Measurements from ENCODE around the gene ZDHHC8. TPM values are rescaled to one million over a fixed set of nuclear protein-coding genes. Genes with fewer than 3 reads are reported as not detected.

Gene ZDHHC8
- total and polyA plus RNA-seq, 2 donors (not counting 3 experiments of a cell fraction or from before 2014, with no cell fraction given) = 49.8 to 131 TPM

- Histone ChIP-seq H3K9me1 (replicated peaks; ENCODE audit: control insufficient read depth, extremely low read depth, insufficient read depth, low read length) (no peaks in the 10 kb centered on the region), H4K20me1 (replicated peaks; ENCODE audit: control insufficient read depth, extremely low read depth, insufficient read depth, low read length) (peaks cover 2% of the 10 kb centered on the region), H3K9me3 (replicated peaks; ENCODE audit: control insufficient read depth, insufficient read depth, low read length) (no peaks in the 10 kb centered on the region), H3K9ac (replicated peaks; ENCODE audit: extremely low read depth, insufficient read depth, low read length) (no peak overlapping the region), H3K27me3 (ENCODE audit: control insufficient read depth in 2 of 2, insufficient read depth in 2 of 2, low read length in 2 of 2) (no peaks in the 10 kb centered on the region), H3K79me2 (ENCODE audit: control insufficient read depth, insufficient read depth, low read length) (peaks cover 79% of the 10 kb centered on the region), H2AFZ (ENCODE audit: low read depth, low read length) (no peak overlapping the region), H3K4me1 (ENCODE audit: control insufficient read depth, extremely low read depth, insufficient read depth, low read length) (peaks cover 19% of the 10 kb centered on the region), H3K4me3 (replicated peaks in 1 of 3; ENCODE audit: insufficient read depth in 1 of 3, low read depth in 1 of 3, low read length in 3 of 3) (no peak overlapping the region), H3K4me2 (ENCODE audit: insufficient read depth, low read length) (no peak overlapping the region), H3K27ac (ENCODE audit: insufficient read depth, low read depth, low read length) (no peak overlapping the region), H3K36me3 (ENCODE audit: control insufficient read depth in 2 of 2, extremely low read depth in 1 of 2, insufficient read depth in 2 of 2, low read length in 2 of 2) (peaks cover 15 to 29% of the 10 kb centered on the region in 2 experiments)
- ChIA-PET POLR2A (no interaction called here), CTCF (no interaction called here)
- intact Hi-C loops (cut with micrococcal nuclease) (no loop called here), dilution Hi-C loops (cut with MboI; ENCODE audit: extremely low pct_ligation_motif_present, low sequenced_read_pairs) (no loop called here)
- no peak for DNase-seq (ENCODE audit: low read depth, low spot score)
- no peak for FAIRE-seq
- TF ChIP-seq EZH2 (IDR thresholded peaks at IDR 0.05; ENCODE audit: borderline replicate concordance, low read depth, low read length, severe bottlenecking) = no peak
- TF ChIP-seq MAX (IDR thresholded peaks at IDR 0.05; ENCODE audit: insufficient read depth, insufficient read length) = no peak
- TF ChIP-seq POLR2A (IDR thresholded peaks at IDR 0.05; ENCODE audit: low read depth, low read length) = no peak
- TF ChIP-seq JUN (IDR thresholded peaks at IDR 0.05; ENCODE audit: borderline replicate concordance, insufficient read depth, insufficient read length, low read depth) = no peak
- TF ChIP-seq POLR2AphosphoS5 (IDR thresholded peaks at IDR 0.05; ENCODE audit: insufficient read depth, low read depth, low read length) = no peak
- TF ChIP-seq FOS (IDR thresholded peaks at IDR 0.05; ENCODE audit: borderline replicate concordance, insufficient read depth, low read length) = no peak
- TF ChIP-seq MYC (IDR thresholded peaks at IDR 0.05; ENCODE audit: low read depth, low read length) = no peak
- TF ChIP-seq CTCF (IDR thresholded peaks at IDR 0.05; ENCODE audit: extremely low read depth in 1 of 2, insufficient read depth in 1 of 2, low read depth in 1 of 2, low read length in 2 of 2) = no peak
- TF ChIP-seq GATA2 (IDR thresholded peaks at IDR 0.05; ENCODE audit: insufficient read depth, insufficient read length, low read depth, low read length) = no peak
- no TSS peak for BruUV-seq (replicated peaks)
Measured at GRCh38 chr22:20083891-20084546, 47.6 kb upstream of the ZDHHC8 start.
